ENCODE results near the gene MTRF1L.
"Not testable (repeated sequence)": the region's sequence is repeated elsewhere in the genome, so short reads cannot be mapped to it uniquely, and the experiment has no call there.

The MTRF1L gene

DNA sequence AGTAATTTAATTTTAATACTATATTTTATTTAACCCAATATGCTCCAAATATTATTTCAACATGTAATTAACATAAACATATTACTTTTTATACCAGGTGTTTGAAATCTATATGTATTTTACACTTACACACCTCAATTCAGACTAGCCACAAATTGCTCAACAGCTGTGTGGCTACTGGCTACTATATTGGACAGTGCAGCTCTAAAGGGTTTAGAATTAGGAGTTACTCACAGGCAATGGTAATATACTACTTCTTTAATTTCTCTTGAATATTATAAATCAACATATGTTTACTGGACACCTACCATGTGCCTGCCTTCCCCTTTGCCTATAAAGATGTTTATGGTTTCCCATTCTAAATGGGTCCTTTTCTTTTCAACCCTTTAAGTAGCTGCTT, 2.3 kb downstream of the MTRF1L start:
- H3K9me3 ChIP-seq (ENCODE audit: control insufficient read depth, low read length) = no peaks in the 10 kb centered on the region
- no peak overlapping the region for H2BK12ac ChIP-seq (ENCODE audit: low read length in 2 of 2)
- H4K8ac ChIP-seq (ENCODE audit: low read length) = no peak overlapping the region

GRCh38 chr6:152999538-152999937, 3.0 kb downstream of the MTRF1L start:
- not testable (repeated sequence) for H4K91ac ChIP-seq (ENCODE audit: low read length); H3K27ac ChIP-seq (ENCODE audit: low read length, poor library complexity, severe bottlenecking); H3K9ac ChIP-seq (ENCODE audit: low read length); H3K4me1 ChIP-seq (ENCODE audit: control insufficient read depth, insufficient read depth, low read depth, low read length); H2AFZ ChIP-seq (ENCODE audit: low read depth, low read length); H2BK12ac ChIP-seq (ENCODE audit: low read length in 2 of 2); H2AK5ac ChIP-seq (ENCODE audit: low read length, severe bottlenecking); H2BK120ac ChIP-seq (ENCODE audit: low read depth, low read length); DNase-seq; H3K4ac ChIP-seq (ENCODE audit: low read depth in 1 of 2, low read length in 2 of 2); H3K27me3 ChIP-seq (ENCODE audit: control insufficient read depth in 1 of 2, insufficient read depth in 1 of 2, low read length in 2 of 2); H3K79me1 ChIP-seq (replicated peaks; ENCODE audit: low read length, poor library complexity, severe bottlenecking); H2BK15ac ChIP-seq (ENCODE audit: low read depth, poor library complexity, severe bottlenecking); H3K18ac ChIP-seq (ENCODE audit: low read depth in 1 of 2, low read length in 2 of 2); H3K14ac ChIP-seq (ENCODE audit: low read length in 2 of 2); H4K8ac ChIP-seq (ENCODE audit: low read length); H2BK5ac ChIP-seq (ENCODE audit: low read depth, low read length, poor library complexity, severe bottlenecking); H3K4me2 ChIP-seq (ENCODE audit: low read length, poor library complexity, severe bottlenecking); H3K9me3 ChIP-seq (ENCODE audit: control insufficient read depth, low read length); H3K23ac ChIP-seq (ENCODE audit: low read length in 2 of 2)
- 100% methylated on average over 2 of the region's 2 CpGs for WGBS
- peak overlapping the region in 1 of 2 experiments; percentile 96 for H3K4me3 ChIP-seq (ENCODE audit: insufficient read depth in 1 of 2, low read depth in 1 of 2, low read length in 2 of 2)
- H3K36me3 ChIP-seq (ENCODE audit: control insufficient read depth in 1 of 2, insufficient read depth in 2 of 2, low read depth in 1 of 2, low read length in 2 of 2) = peaks cover 0 to 36% of the 10 kb centered on the region in 2 experiments

More for the DNA sequence above, 2.3 kb downstream of the MTRF1L start:
- no peak overlapping the region for H2AFZ ChIP-seq (ENCODE audit: low read depth, low read length)
- no peak overlapping the region for H3K18ac ChIP-seq (ENCODE audit: low read depth in 1 of 2, low read length in 2 of 2)
- H3K79me1 ChIP-seq (replicated peaks; ENCODE audit: low read length, poor library complexity, severe bottlenecking) = peaks cover 3% of the 10 kb centered on the region
- H2BK120ac ChIP-seq (ENCODE audit: low read depth, low read length) = no peak overlapping the region
- no peak overlapping the region for H3K14ac ChIP-seq (ENCODE audit: low read length in 2 of 2)
- no peaks in the 10 kb centered on the region for H3K27me3 ChIP-seq (ENCODE audit: control insufficient read depth in 1 of 2, insufficient read depth in 1 of 2, low read length in 2 of 2)
- peaks cover 0 to 31% of the 10 kb centered on the region in 2 experiments for H3K36me3 ChIP-seq (ENCODE audit: control insufficient read depth in 1 of 2, insufficient read depth in 2 of 2, low read depth in 1 of 2, low read length in 2 of 2)
- H2AK5ac ChIP-seq (ENCODE audit: low read length, severe bottlenecking) = no peak overlapping the region
- no peak overlapping the region for H3K4ac ChIP-seq (ENCODE audit: low read depth in 1 of 2, low read length in 2 of 2)
- H3K4me3 ChIP-seq (ENCODE audit: insufficient read depth in 1 of 2, low read depth in 1 of 2, low read length in 2 of 2) = peak overlapping the region in 1 of 2 experiments; percentile 96
- H3K4me2 ChIP-seq (ENCODE audit: low read length, poor library complexity, severe bottlenecking) = no peak overlapping the region
- no peak overlapping the region for H3K23ac ChIP-seq (ENCODE audit: low read length in 2 of 2)
- H4K91ac ChIP-seq (ENCODE audit: low read length) = no peak overlapping the region
- no peak overlapping the region for H2BK5ac ChIP-seq (ENCODE audit: low read depth, low read length, poor library complexity, severe bottlenecking)
- H2BK15ac ChIP-seq (ENCODE audit: low read depth, poor library complexity, severe bottlenecking) = no peak overlapping the region
- peak overlapping the region; percentile 39 for H3K9ac ChIP-seq (ENCODE audit: low read length)
- H3K27ac ChIP-seq (ENCODE audit: low read length, poor library complexity, severe bottlenecking) = no peak overlapping the region
- no peak for DNase-seq
- H3K4me1 ChIP-seq (ENCODE audit: control insufficient read depth, insufficient read depth, low read depth, low read length) = peaks cover 3% of the 10 kb centered on the region

GRCh38 chr6:152993847-152994246, 8.7 kb downstream of the MTRF1L start:
- H2AFZ ChIP-seq (ENCODE audit: low read depth, low read length) = no peak overlapping the region

DNA sequence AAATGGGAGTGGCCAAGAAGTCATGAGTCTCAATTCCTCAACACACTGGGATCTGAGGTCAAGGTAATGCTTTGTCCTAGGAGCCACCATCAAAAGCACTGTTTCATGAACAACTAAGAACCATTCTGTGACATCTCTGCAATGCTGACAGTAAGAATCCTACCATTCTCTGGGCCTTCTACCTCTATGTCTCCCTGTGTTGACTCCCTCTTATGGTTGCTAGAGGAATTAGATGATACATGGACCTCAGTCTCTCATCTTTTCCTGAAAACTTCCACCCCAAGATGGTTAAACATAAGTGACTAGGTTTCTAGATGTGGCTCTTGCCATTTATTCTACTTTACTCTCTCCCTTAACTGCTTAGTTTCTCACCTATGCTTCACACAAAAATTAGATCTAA, 9.1 kb downstream of the MTRF1L start:
- no peak overlapping the region for H3K9ac ChIP-seq (ENCODE audit: low read length)

More at GRCh38 chr6:152993847-152994246, 8.7 kb downstream of the MTRF1L start:
- H3K79me1 ChIP-seq (replicated peaks; ENCODE audit: low read length, poor library complexity, severe bottlenecking) = peaks cover 4% of the 10 kb centered on the region
- peaks cover 2 to 82% of the 10 kb centered on the region in 2 experiments for H3K36me3 ChIP-seq (ENCODE audit: control insufficient read depth in 1 of 2, insufficient read depth in 2 of 2, low read depth in 1 of 2, low read length in 2 of 2)
- H2BK12ac ChIP-seq (ENCODE audit: low read length in 2 of 2) = no peak overlapping the region
- H3K4ac ChIP-seq (ENCODE audit: low read depth in 1 of 2, low read length in 2 of 2) = no peak overlapping the region
- H4K91ac ChIP-seq (ENCODE audit: low read length) = no peak overlapping the region
- no peak overlapping the region for H2AK5ac ChIP-seq (ENCODE audit: low read length, severe bottlenecking)
- no peak overlapping the region for H4K8ac ChIP-seq (ENCODE audit: low read length)
- no peak overlapping the region for H3K4me2 ChIP-seq (ENCODE audit: low read length, poor library complexity, severe bottlenecking)
- H3K27ac ChIP-seq (ENCODE audit: low read length, poor library complexity, severe bottlenecking) = no peak overlapping the region
- no peaks in the 10 kb centered on the region for H3K4me1 ChIP-seq (ENCODE audit: control insufficient read depth, insufficient read depth, low read depth, low read length)
- H3K9ac ChIP-seq (ENCODE audit: low read length) = no peak overlapping the region
- no peak overlapping the region for H3K23ac ChIP-seq (ENCODE audit: low read length in 2 of 2)
- H3K14ac ChIP-seq (ENCODE audit: low read length in 2 of 2) = no peak overlapping the region
- no peaks in the 10 kb centered on the region for H3K27me3 ChIP-seq (ENCODE audit: control insufficient read depth in 1 of 2, insufficient read depth in 1 of 2, low read length in 2 of 2)
- no peak overlapping the region for H3K4me3 ChIP-seq (ENCODE audit: insufficient read depth in 1 of 2, low read depth in 1 of 2, low read length in 2 of 2)
- no peak overlapping the region for H2BK15ac ChIP-seq (ENCODE audit: low read depth, poor library complexity, severe bottlenecking)
- DNase-seq = no peak
- no peak overlapping the region for H2BK5ac ChIP-seq (ENCODE audit: low read depth, low read length, poor library complexity, severe bottlenecking)
- H3K9me3 ChIP-seq (ENCODE audit: control insufficient read depth, low read length) = no peaks in the 10 kb centered on the region
- H2BK120ac ChIP-seq (ENCODE audit: low read depth, low read length) = no peak overlapping the region
- H3K18ac ChIP-seq (ENCODE audit: low read depth in 1 of 2, low read length in 2 of 2) = no peak overlapping the region

More for the DNA sequence above, 9.1 kb downstream of the MTRF1L start:
- no peak overlapping the region for H3K23ac ChIP-seq (ENCODE audit: low read length in 2 of 2)
- no peak overlapping the region for H3K27ac ChIP-seq (ENCODE audit: low read length, poor library complexity, severe bottlenecking)
- H3K4me3 ChIP-seq (ENCODE audit: insufficient read depth in 1 of 2, low read depth in 1 of 2, low read length in 2 of 2) = no peak overlapping the region
- H3K79me1 ChIP-seq (replicated peaks; ENCODE audit: low read length, poor library complexity, severe bottlenecking) = peaks cover 4% of the 10 kb centered on the region
- H3K27me3 ChIP-seq (ENCODE audit: control insufficient read depth in 1 of 2, insufficient read depth in 1 of 2, low read length in 2 of 2) = no peaks in the 10 kb centered on the region
- H2BK15ac ChIP-seq (ENCODE audit: low read depth, poor library complexity, severe bottlenecking) = no peak overlapping the region
- no peak overlapping the region for H3K4me2 ChIP-seq (ENCODE audit: low read length, poor library complexity, severe bottlenecking)
- peak overlapping the region; percentile 29 for H4K8ac ChIP-seq (ENCODE audit: low read length)
- H4K91ac ChIP-seq (ENCODE audit: low read length) = no peak overlapping the region
- peaks cover 2 to 80% of the 10 kb centered on the region in 2 experiments for H3K36me3 ChIP-seq (ENCODE audit: control insufficient read depth in 1 of 2, insufficient read depth in 2 of 2, low read depth in 1 of 2, low read length in 2 of 2)
- no peaks in the 10 kb centered on the region for H3K4me1 ChIP-seq (ENCODE audit: control insufficient read depth, insufficient read depth, low read depth, low read length)
- H3K18ac ChIP-seq (ENCODE audit: low read depth in 1 of 2, low read length in 2 of 2) = no peak overlapping the region
- H2BK120ac ChIP-seq (ENCODE audit: low read depth, low read length) = no peak overlapping the region
- no peak overlapping the region for H3K4ac ChIP-seq (ENCODE audit: low read depth in 1 of 2, low read length in 2 of 2)
- no peaks in the 10 kb centered on the region for H3K9me3 ChIP-seq (ENCODE audit: control insufficient read depth, low read length)
- no peak overlapping the region for H2BK12ac ChIP-seq (ENCODE audit: low read length in 2 of 2)
- H2AFZ ChIP-seq (ENCODE audit: low read depth, low read length) = no peak overlapping the region
- no peak overlapping the region for H2AK5ac ChIP-seq (ENCODE audit: low read length, severe bottlenecking)
- H2BK5ac ChIP-seq (ENCODE audit: low read depth, low read length, poor library complexity, severe bottlenecking) = no peak overlapping the region
- DNase-seq = peak; percentile 35
- no peak overlapping the region for H3K14ac ChIP-seq (ENCODE audit: low read length in 2 of 2)
